ENCODE measurements around the gene AKAP14. TPM values are rescaled to one million over a fixed set of nuclear protein-coding genes. Genes with fewer than 3 reads are reported as not detected.

Gene AKAP14
- total and polyA plus RNA-seq, 4 donors: not detected

DNA sequence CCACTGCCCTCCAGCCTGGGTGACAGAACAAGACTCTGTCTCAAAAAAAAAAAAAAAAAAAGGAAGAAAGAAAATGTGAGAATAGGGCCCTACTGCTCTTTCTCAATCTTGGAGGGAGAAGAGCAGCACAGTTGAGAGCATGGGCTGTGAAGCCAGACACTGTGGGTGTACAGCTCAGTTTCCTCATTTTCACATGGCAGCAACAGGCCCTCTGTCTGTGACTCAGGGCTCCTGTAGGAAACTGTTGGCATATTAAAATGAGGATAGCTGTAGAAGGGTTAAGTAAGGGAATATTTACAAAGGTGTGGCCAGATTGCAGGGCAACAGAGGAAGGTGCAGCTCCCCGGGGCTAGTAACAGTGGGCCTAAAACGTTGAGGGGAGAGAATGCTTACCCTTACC, 3.4 kb downstream of the AKAP14 start:
- TF ChIP-seq RXRA (IDR thresholded peaks at IDR 0.05) (no peak), RAD21 (IDR thresholded peaks at IDR 0.05) (no peak), TAF1 (conservative IDR thresholded peaks at IDR 0.05) (no peak)
- TF ChIP-seq, protein P1, sequence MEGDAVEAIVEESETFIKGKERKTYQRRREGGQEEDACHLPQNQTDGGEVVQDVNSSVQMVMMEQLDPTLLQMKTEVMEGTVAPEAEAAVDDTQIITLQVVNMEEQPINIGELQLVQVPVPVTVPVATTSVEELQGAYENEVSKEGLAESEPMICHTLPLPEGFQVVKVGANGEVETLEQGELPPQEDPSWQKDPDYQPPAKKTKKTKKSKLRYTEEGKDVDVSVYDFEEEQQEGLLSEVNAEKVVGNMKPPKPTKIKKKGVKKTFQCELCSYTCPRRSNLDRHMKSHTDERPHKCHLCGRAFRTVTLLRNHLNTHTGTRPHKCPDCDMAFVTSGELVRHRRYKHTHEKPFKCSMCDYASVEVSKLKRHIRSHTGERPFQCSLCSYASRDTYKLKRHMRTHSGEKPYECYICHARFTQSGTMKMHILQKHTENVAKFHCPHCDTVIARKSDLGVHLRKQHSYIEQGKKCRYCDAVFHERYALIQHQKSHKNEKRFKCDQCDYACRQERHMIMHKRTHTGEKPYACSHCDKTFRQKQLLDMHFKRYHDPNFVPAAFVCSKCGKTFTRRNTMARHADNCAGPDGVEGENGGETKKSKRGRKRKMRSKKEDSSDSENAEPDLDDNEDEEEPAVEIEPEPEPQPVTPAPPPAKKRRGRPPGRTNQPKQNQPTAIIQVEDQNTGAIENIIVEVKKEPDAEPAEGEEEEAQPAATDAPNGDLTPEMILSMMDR (IDR thresholded peaks at IDR 0.05; ENCODE audit: low read depth, low read length, missing input control): no peak
- no peak for DNase-seq (ENCODE audit: low spot score)

DNA sequence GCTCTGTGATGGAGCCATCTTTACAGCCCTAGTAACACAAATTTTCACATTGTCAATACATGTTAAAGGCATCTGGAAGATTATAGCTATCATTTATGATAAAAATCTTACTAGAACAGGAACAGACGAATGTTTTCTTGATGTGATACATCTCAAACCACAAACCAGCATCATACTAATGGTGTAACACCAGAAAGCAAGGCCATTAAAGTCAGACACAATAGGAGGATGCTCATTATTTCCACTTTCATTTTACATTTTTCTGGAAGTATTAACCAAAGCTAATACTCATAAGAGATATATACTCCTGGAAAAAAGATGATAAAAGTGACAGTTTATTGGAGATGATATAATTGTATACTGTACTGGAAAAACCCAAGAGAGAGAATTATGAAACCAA, 5.3 kb downstream of the AKAP14 start:
- TF ChIP-seq REST (IDR thresholded peaks at IDR 0.05) (no peak), RAD21 (IDR thresholded peaks at IDR 0.05) (no peak), NR2F2 (IDR thresholded peaks at IDR 0.05) (no peak), FOXA2 (IDR thresholded peaks at IDR 0.05) (no peak), HNF4G (IDR thresholded peaks at IDR 0.05) (no peak), RXRA (IDR thresholded peaks at IDR 0.05) (no peak), YY1 (IDR thresholded peaks at IDR 0.05) (no peak), HNF4A (conservative IDR thresholded peaks at IDR 0.05) (no peak), FOXA1 (IDR thresholded peaks at IDR 0.05) (no peak), JUND (IDR thresholded peaks at IDR 0.05) (no peak)
- TF ChIP-seq, protein P1 (IDR thresholded peaks at IDR 0.05; ENCODE audit: low read depth, low read length, missing input control): no peak
- TF ChIP-seq, protein P2, sequence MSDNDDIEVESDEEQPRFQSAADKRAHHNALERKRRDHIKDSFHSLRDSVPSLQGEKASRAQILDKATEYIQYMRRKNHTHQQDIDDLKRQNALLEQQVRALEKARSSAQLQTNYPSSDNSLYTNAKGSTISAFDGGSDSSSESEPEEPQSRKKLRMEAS (IDR thresholded peaks at IDR 0.05): no peak
- TF ChIP-seq, protein P3, sequence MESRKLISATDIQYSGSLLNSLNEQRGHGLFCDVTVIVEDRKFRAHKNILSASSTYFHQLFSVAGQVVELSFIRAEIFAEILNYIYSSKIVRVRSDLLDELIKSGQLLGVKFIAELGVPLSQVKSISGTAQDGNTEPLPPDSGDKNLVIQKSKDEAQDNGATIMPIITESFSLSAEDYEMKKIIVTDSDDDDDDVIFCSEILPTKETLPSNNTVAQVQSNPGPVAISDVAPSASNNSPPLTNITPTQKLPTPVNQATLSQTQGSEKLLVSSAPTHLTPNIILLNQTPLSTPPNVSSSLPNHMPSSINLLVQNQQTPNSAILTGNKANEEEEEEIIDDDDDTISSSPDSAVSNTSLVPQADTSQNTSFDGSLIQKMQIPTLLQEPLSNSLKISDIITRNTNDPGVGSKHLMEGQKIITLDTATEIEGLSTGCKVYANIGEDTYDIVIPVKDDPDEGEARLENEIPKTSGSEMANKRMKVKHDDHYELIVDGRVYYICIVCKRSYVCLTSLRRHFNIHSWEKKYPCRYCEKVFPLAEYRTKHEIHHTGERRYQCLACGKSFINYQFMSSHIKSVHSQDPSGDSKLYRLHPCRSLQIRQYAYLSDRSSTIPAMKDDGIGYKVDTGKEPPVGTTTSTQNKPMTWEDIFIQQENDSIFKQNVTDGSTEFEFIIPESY (IDR thresholded peaks at IDR 0.05): no peak
- TF ChIP-seq, protein P4, sequence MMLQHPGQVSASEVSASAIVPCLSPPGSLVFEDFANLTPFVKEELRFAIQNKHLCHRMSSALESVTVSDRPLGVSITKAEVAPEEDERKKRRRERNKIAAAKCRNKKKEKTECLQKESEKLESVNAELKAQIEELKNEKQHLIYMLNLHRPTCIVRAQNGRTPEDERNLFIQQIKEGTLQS (IDR thresholded peaks at IDR 0.05): no peak
- Histone ChIP-seq H3K9ac (ENCODE audit: low read depth in 1 of 2, low read length in 2 of 2) (no peak overlapping the region), H3K9me3 (ENCODE audit: control insufficient read depth in 4 of 4, low read length in 3 of 4) (no peaks in the 10 kb centered on the region), H3K4me3 (ENCODE audit: low read depth in 1 of 3, low read length in 3 of 3) (no peak overlapping the region), H3K36me3 (ENCODE audit: control insufficient read depth in 4 of 4, insufficient read depth in 3 of 4, low read depth in 1 of 4, low read length in 3 of 4) (no peaks in the 10 kb centered on the region), H3K4me1 (ENCODE audit: control insufficient read depth in 4 of 4, insufficient read depth in 4 of 4, low read length in 3 of 4) (no peaks in the 10 kb centered on the region), H3K27ac (ENCODE audit: low read depth in 1 of 2, low read length in 2 of 2) (no peak overlapping the region), H3K27me3 (ENCODE audit: control insufficient read depth in 4 of 4, insufficient read depth in 4 of 4, low read length in 3 of 4) (no peaks in the 10 kb centered on the region)
- no peak for DNase-seq (ENCODE audit: low spot score)
- 74% methylated on average over 1 of the region's 1 CpG for WGBS

More for the DNA sequence above, 3.4 kb downstream of the AKAP14 start:
- Histone ChIP-seq H3K4me3 (ENCODE audit: low read depth in 1 of 3, low read length in 3 of 3) (no peak overlapping the region), H3K36me3 (ENCODE audit: control insufficient read depth in 4 of 4, insufficient read depth in 3 of 4, low read depth in 1 of 4, low read length in 3 of 4) (no peaks in the 10 kb centered on the region), H3K27ac (ENCODE audit: low read depth in 1 of 2, low read length in 2 of 2) (no peak overlapping the region), H3K4me1 (ENCODE audit: control insufficient read depth in 4 of 4, insufficient read depth in 4 of 4, low read length in 3 of 4) (no peaks in the 10 kb centered on the region), H3K27me3 (ENCODE audit: control insufficient read depth in 4 of 4, insufficient read depth in 4 of 4, low read length in 3 of 4) (no peaks in the 10 kb centered on the region), H3K9me3 (ENCODE audit: control insufficient read depth in 4 of 4, low read length in 3 of 4) (no peaks in the 10 kb centered on the region), H3K9ac (ENCODE audit: low read depth in 1 of 2, low read length in 2 of 2) (no peak overlapping the region)
- WGBS: 16% methylated on average over 2 of the region's 2 CpGs
